Adrenal gland (tissue), 5 donors: ENCODE measurements around the gene TRAF3.

ENCODE experiments used
- CTCF ChIP-seq, 6 experiments: fragments of 450-650 bp in 4 of 6; fragments of 200-600 bp in 2 of 6; sonication (generic) in 1 of 6; IDR thresholded peaks; 1 replicate in 5 of 6; 2 replicates in 1 of 6; pipeline versions ENCODE4 v1.5.1 to v1.8.0; 2016 to 2021; ENCODE audit warnings: antibody characterized with exemption in 6 of 6, mild to moderate bottlenecking in 2 of 6, moderate library complexity in 1 of 6
- POLR2A ChIP-seq, 2 donors: fragments of 450-650 bp; IDR thresholded peaks; one replicate each; pipeline ENCODE4 v1.6.1; 2017; ENCODE audit warnings: antibody characterized with exemption in 2 of 2, mild to moderate bottlenecking in 2 of 2, moderate library complexity in 1 of 2
- donor health status: DM: no; HTN: no; CAD: no.

- TF ChIP-seq CTCF (IDR thresholded peaks at IDR 0.05): no peak
- TF ChIP-seq POLR2A (IDR thresholded peaks at IDR 0.05): no peak
Observed at GRCh38 chr14:102942069-102942468, 164.8 kb downstream of the TRAF3 start.
